Occipital lobe (tissue), 2 donors: ENCODE data around the gene TMPRSS11B. TPM values are rescaled to one million over a fixed set of nuclear protein-coding genes. Genes with fewer than 3 reads are reported as not detected.
"Not testable (repeated sequence)": the region's sequence is repeated elsewhere in the genome, so short reads cannot be mapped to it uniquely, and the experiment has no call there.

ENCODE experiments used
- DNase-seq: peaks from one replicate; lab custom pipeline; 2025; lab: John Stamatoyannopoulos, UW
- total RNA-seq: library from RNA; depleted of rRNA; stranded (reverse); fragments of >200 nt; gene quantifications from one replicate; pipeline ENCODE4 v1.2.3, GENCODE V29; 2014

The TMPRSS11B gene
- total RNA-seq, result 0.78 TPM

GRCh38 chr4:68245594-68245993 lies at the start of gene TMPRSS11B:
TSS of gene TMPRSS11B (minus strand) at chr4:68245694. CDS start at chr4:68245558, 136 bp downstream.
- DNase-seq, result no peak

GRCh38 chr4:68291256-68291655 lies 45.8 kb upstream of the TMPRSS11B start:
- no peak for DNase-seq

GRCh38 chr4:68288393-68288740 lies 42.9 kb upstream of the TMPRSS11B start:
- DNase-seq, result no peak

- no peak for DNase-seq
Measured at GRCh38 chr4:68287704-68288392, 42.4 kb upstream of the TMPRSS11B start.

- no peak for DNase-seq
Measured at GRCh38 chr4:68283714-68284113, 38.2 kb upstream of the TMPRSS11B start.

- DNase-seq, result no peak
Measured at GRCh38 chr4:68283095-68283494, 37.6 kb upstream of the TMPRSS11B start.

- not testable (repeated sequence) for DNase-seq
Measured at GRCh38 chr4:68281796-68282740, 36.6 kb upstream of the TMPRSS11B start.

GRCh38 chr4:68278029-68278428 lies 32.5 kb upstream of the TMPRSS11B start:
- DNase-seq, result no peak

GRCh38 chr4:68277627-68278026 lies 32.1 kb upstream of the TMPRSS11B start:
- no peak for DNase-seq

GRCh38 chr4:68272860-68273259 lies 27.4 kb upstream of the TMPRSS11B start:
- no peak for DNase-seq

GRCh38 chr4:68272380-68272779 lies 26.9 kb upstream of the TMPRSS11B start:
- DNase-seq, result no peak

- DNase-seq, result no peak
Measured at GRCh38 chr4:68271851-68272357, 26.4 kb upstream of the TMPRSS11B start.

GRCh38 chr4:68267433-68267944 lies 22.0 kb upstream of the TMPRSS11B start:
- DNase-seq, result no peak

- DNase-seq, result no peak
Measured at GRCh38 chr4:68264875-68265565, 19.5 kb upstream of the TMPRSS11B start.

GRCh38 chr4:68259191-68259590 lies 13.7 kb upstream of the TMPRSS11B start:
- DNase-seq, result no peak

- DNase-seq, result no peak
Measured at GRCh38 chr4:68257719-68258118, 12.2 kb upstream of the TMPRSS11B start.

- DNase-seq, result no peak
Measured at GRCh38 chr4:68256284-68256683, 10.8 kb upstream of the TMPRSS11B start.

- no peak for DNase-seq
Measured at GRCh38 chr4:68250151-68250930, 4.8 kb upstream of the TMPRSS11B start.

- no peak for DNase-seq
Measured at GRCh38 chr4:68249434-68249833, 3.9 kb upstream of the TMPRSS11B start.

- no peak for DNase-seq
Measured at GRCh38 chr4:68240620-68241019, 4.9 kb downstream of the TMPRSS11B start.

GRCh38 chr4:68228568-68228967 lies 16.9 kb downstream of the TMPRSS11B start:
- no peak for DNase-seq
